Thoracic aorta (tissue), 2 donors: Measurements from ENCODE around the gene IDH3G. TPM values are rescaled to one million over a fixed set of nuclear protein-coding genes. Genes with fewer than 3 reads are reported as not detected.

Experiments used
- ATAC-seq: fragments of 150-250 bp; one replicate; pipeline ENCODE4 v1.8.0; 2017; ENCODE audit warnings: low read depth; ENCODE audit not compliant: insufficient number of reproducible peaks, low FRiP score
- DNase-seq: peaks from one replicate; pipeline ENCODE4 v3.0.0-alpha.2; 2020; ENCODE audit warnings: low spot score
- H3K27ac ChIP-seq, 2 donors: fragments of 200-600 bp; sonication (generic); 1 replicate in 1 of 2; 2 replicates in 1 of 2; pipeline ENCODE4 v1.5.1; 2016; ENCODE audit warnings: mild to moderate bottlenecking in 2 of 2, moderate library complexity in 2 of 2
- H3K27me3 ChIP-seq: fragments of 200-600 bp; sonication (generic); replicated peaks from 2 replicates; pipeline ENCODE4 v1.6.0; 2016; ENCODE audit warnings: mild to moderate bottlenecking; ENCODE audit not compliant: insufficient read depth
- H3K36me3 ChIP-seq: fragments of 200-600 bp; sonication (generic); one replicate; pipeline ENCODE4 v1.5.1; 2016
- H3K4me1 ChIP-seq, 2 donors: fragments of 200-600 bp; sonication (generic); 1 replicate in 1 of 2; 2 replicates in 1 of 2; pipeline versions ENCODE4 v1.5.1 to v1.6.0; 2016; ENCODE audit warnings: low read depth in 2 of 2, mild to moderate bottlenecking in 1 of 2; ENCODE audit not compliant: control insufficient read depth in 1 of 2
- H3K4me3 ChIP-seq: fragments of 200-600 bp; sonication (generic); 2 replicates; pipeline ENCODE4 v1.5.1; 2016; ENCODE audit warnings: mild to moderate bottlenecking
- H3K9me3 ChIP-seq: fragments of 200-600 bp; sonication (generic); 2 replicates; pipeline ENCODE4 v1.5.1; 2016
- CTCF ChIP-seq: fragments of 200-600 bp; sonication (generic); IDR thresholded peaks from one replicate; pipeline ENCODE4 v1.5.1; 2019; ENCODE audit warnings: antibody characterized with exemption
- total RNA-seq, 2 donors: library from RNA; depleted of rRNA; stranded (reverse); fragments of >200 nt; gene quantifications; one replicate each; pipeline versions ENCODE4 v1.1.0 to v1.2.3, GENCODE V29; 2016

Gene IDH3G
- total RNA-seq, 2 donors from 2014 or later: 70.9 to 91.9 TPM

GRCh38 chrX:153806999-153807575 is 12.9 kb upstream of the IDH3G start:
- Histone ChIP-seq H3K36me3 (no peaks in the 10 kb centered on the region), H3K9me3 (no peaks in the 10 kb centered on the region), H3K27me3 (no peaks in the 10 kb centered on the region), H3K4me3 (no peak overlapping the region), H3K4me1 (no peaks in the 10 kb centered on the region), H3K27ac (no peak overlapping the region)
- ATAC-seq (no peak), DNase-seq (no peak)
- no peak for TF ChIP-seq CTCF

- no peaks in the 10 kb centered on the region for H3K27me3 ChIP-seq
- no peak for TF ChIP-seq CTCF
- ATAC-seq (no peak), DNase-seq (no peak)
- no peaks in the 10 kb centered on the region for H3K36me3 ChIP-seq
- no peak overlapping the region for H3K4me3 ChIP-seq
- H3K4me1 ChIP-seq: peaks cover 0 to 5% of the 10 kb centered on the region in 2 donors
- no peaks in the 10 kb centered on the region for H3K9me3 ChIP-seq
- no peak overlapping the region for H3K27ac ChIP-seq
Measured at GRCh38 chrX:153805436-153805835, 11.3 kb upstream of the IDH3G start.

GRCh38 chrX:153804621-153805020 is 10.4 kb upstream of the IDH3G start:
- ATAC-seq (no peak), DNase-seq (no peak)
- Histone ChIP-seq H3K9me3 (no peaks in the 10 kb centered on the region), H3K36me3 (no peaks in the 10 kb centered on the region), H3K4me1 (peaks cover 0 to 6% of the 10 kb centered on the region in 2 donors), H3K4me3 (no peak overlapping the region), H3K27me3 (no peaks in the 10 kb centered on the region), H3K27ac (no peak overlapping the region)
- TF ChIP-seq CTCF: no peak

- Histone ChIP-seq H3K27ac (no peak overlapping the region), H3K9me3 (no peaks in the 10 kb centered on the region), H3K27me3 (no peaks in the 10 kb centered on the region), H3K4me3 (no peak overlapping the region), H3K4me1 (peaks cover 0 to 6% of the 10 kb centered on the region in 2 donors), H3K36me3 (no peaks in the 10 kb centered on the region)
- no peak for ATAC-seq
- TF ChIP-seq CTCF: no peak
- DNase-seq: no peak
Measured at GRCh38 chrX:153804100-153804595, 10.0 kb upstream of the IDH3G start.

- DNase-seq: no peak
- no peak for ATAC-seq
- peaks cover 0 to 6% of the 10 kb centered on the region in 2 donors for H3K4me1 ChIP-seq
- TF ChIP-seq CTCF: no peak
- H3K36me3 ChIP-seq: no peaks in the 10 kb centered on the region
- no peak overlapping the region for H3K27ac ChIP-seq
- H3K27me3 ChIP-seq: no peaks in the 10 kb centered on the region
- H3K9me3 ChIP-seq: no peaks in the 10 kb centered on the region
- no peak overlapping the region for H3K4me3 ChIP-seq
Measured at GRCh38 chrX:153803211-153804099, 9.3 kb upstream of the IDH3G start.
